Activated T-cell treated with anti-CD3 and anti-CD28 coated beads, Interleukin-2, amount 50 U/mL, for 48 hours (primary cell): ENCODE results near the gene LIN7B.

Experiments used
- DNase-seq, 2 experiments: peaks; one replicate each; pipeline ENCODE4 v3.0.0-alpha.2; 2020

The LIN7B gene

GRCh38 chr19:49113762-49114629, at the start of gene LIN7B:
LIN7B (plus strand) TSS chr19:49114370; CDS start chr19:49114405, 35 bp downstream.
- peak; percentile 83 to 89 for DNase-seq

GRCh38 chr19:49064768-49065611, 49.2 kb upstream of the LIN7B start, which contains the start of gene NTF4:
NTF4 (minus strand) TSS chr19:49064818; CDS start chr19:49061997, 2,821 bp downstream.
- no peak for DNase-seq

GRCh38 chr19:49065905-49066512, 48.2 kb upstream of the LIN7B start:
- no peak for DNase-seq

- no peak for DNase-seq
Observed at GRCh38 chr19:49067554-49067953, 46.6 kb upstream of the LIN7B start.

- no peak for DNase-seq
Observed at GRCh38 chr19:49069026-49069425, 45.1 kb upstream of the LIN7B start.

- no peak for DNase-seq
Observed at GRCh38 chr19:49070416-49070815, 43.8 kb upstream of the LIN7B start.

GRCh38 chr19:49071860-49072547, 42.2 kb upstream of the LIN7B start:
- DNase-seq, result peak in 1 of 2 experiments; percentile 49

GRCh38 chr19:49073514-49074378, 40.4 kb upstream of the LIN7B start:
- no peak for DNase-seq

GRCh38 chr19:49074869-49075268, 39.3 kb upstream of the LIN7B start:
- DNase-seq, result peak; percentile 48 to 52

GRCh38 chr19:49080392-49080791, 33.8 kb upstream of the LIN7B start:
- DNase-seq, result no peak

GRCh38 chr19:49081273-49081672, 32.9 kb upstream of the LIN7B start:
- DNase-seq, result no peak

GRCh38 chr19:49084206-49085019, 29.8 kb upstream of the LIN7B start:
- DNase-seq, result no peak

GRCh38 chr19:49085020-49085867, 28.9 kb upstream of the LIN7B start, which contains the start of gene SNRNP70:
SNRNP70 (plus strand) TSS chr19:49085451; CDS start chr19:49086415, 964 bp downstream.
- DNase-seq, result peak; percentile 98 to 99

- DNase-seq, result no peak
Observed at GRCh38 chr19:49085868-49086232, 28.3 kb upstream of the LIN7B start.

GRCh38 chr19:49086296-49086695, 27.9 kb upstream of the LIN7B start:
- DNase-seq, result no peak

- DNase-seq, result no peak
Observed at GRCh38 chr19:49091391-49092038, 22.7 kb upstream of the LIN7B start.

- DNase-seq, result no peak
Observed at GRCh38 chr19:49092686-49093085, 21.5 kb upstream of the LIN7B start.

- DNase-seq, result no peak
Observed at GRCh38 chr19:49094505-49095482, 19.4 kb upstream of the LIN7B start.
